AG08395 (cell line): ENCODE results near the gene SCARB1.
"Not testable (repeated sequence)": the region's sequence is repeated elsewhere in the genome, so short reads cannot be mapped to it uniquely, and the experiment has no call there.

Source experiments
- DNase-seq: peaks from one replicate; pipeline ENCODE4 v3.0.0; 2012; ENCODE audit warnings: mixed read lengths, low spot score

The SCARB1 gene

GRCh38 chr12:124863416-124864325 lies at the start of gene SCARB1:
Gene SCARB1, minus strand, starts transcription at chr12:124863864. Its CDS starts 144 bp downstream, at chr12:124863720.
- DNase-seq, result peak; percentile 98

GRCh38 chr12:124912529-124913287 lies 49.0 kb upstream of the SCARB1 start:
- DNase-seq, result not testable (repeated sequence)

- not testable (repeated sequence) for DNase-seq
Measured at GRCh38 chr12:124911521-124911920, 47.9 kb upstream of the SCARB1 start.

GRCh38 chr12:124910561-124911478 lies 47.2 kb upstream of the SCARB1 start:
- DNase-seq, result no peak

- DNase-seq, result no peak
Measured at GRCh38 chr12:124909831-124910560, 46.3 kb upstream of the SCARB1 start.

- peak; percentile 75 for DNase-seq
Measured at GRCh38 chr12:124906606-124907261, 43.1 kb upstream of the SCARB1 start.

GRCh38 chr12:124904306-124905098 lies 40.8 kb upstream of the SCARB1 start:
- DNase-seq, result peak; percentile 96

GRCh38 chr12:124902916-124903315 lies 39.3 kb upstream of the SCARB1 start:
- DNase-seq, result no peak

GRCh38 chr12:124901003-124901402 lies 37.3 kb upstream of the SCARB1 start:
- no peak for DNase-seq

- DNase-seq, result not testable (repeated sequence)
Measured at GRCh38 chr12:124900345-124900795, 36.7 kb upstream of the SCARB1 start.

- DNase-seq, result no peak
Measured at GRCh38 chr12:124898923-124899294, 35.2 kb upstream of the SCARB1 start.

GRCh38 chr12:124898200-124898922 lies 34.7 kb upstream of the SCARB1 start:
- peak; percentile 62 for DNase-seq

GRCh38 chr12:124896461-124896860 lies 32.8 kb upstream of the SCARB1 start:
- no peak for DNase-seq

- no peak for DNase-seq
Measured at GRCh38 chr12:124893792-124894516, 30.3 kb upstream of the SCARB1 start.

GRCh38 chr12:124888260-124888659 lies 24.6 kb upstream of the SCARB1 start:
- no peak for DNase-seq

GRCh38 chr12:124887766-124888165 lies 24.1 kb upstream of the SCARB1 start:
- not testable (repeated sequence) for DNase-seq

GRCh38 chr12:124884587-124885438 lies 21.1 kb upstream of the SCARB1 start:
- DNase-seq, result no peak
